ENCODE measurements around the gene TPCN1.
A peak's percentile ranks its signal among the peaks of the same experiment; 100 is the strongest.

The TPCN1 gene

GRCh38 chr12:113194971-113195391 lies 26.3 kb upstream of the TPCN1 start:
- H3K27ac ChIP-seq = peak overlapping the region; percentile 86
- DNase-seq (ENCODE audit: low spot score) = no peak
- no peak for TF ChIP-seq CTCF (conservative IDR thresholded peaks at IDR 0.05; ENCODE audit: low read depth)
- POLR2A ChIA-PET (ENCODE audit: low non-redundant PET) = no interaction called here
- CTCF ChIA-PET = interaction anchor here (0.6 to 0.7 kb wide), 2 partner anchors 11 to 22 kb away, joined by 3 read pairs; no protein-coding TSS in a partner anchor

DNA sequence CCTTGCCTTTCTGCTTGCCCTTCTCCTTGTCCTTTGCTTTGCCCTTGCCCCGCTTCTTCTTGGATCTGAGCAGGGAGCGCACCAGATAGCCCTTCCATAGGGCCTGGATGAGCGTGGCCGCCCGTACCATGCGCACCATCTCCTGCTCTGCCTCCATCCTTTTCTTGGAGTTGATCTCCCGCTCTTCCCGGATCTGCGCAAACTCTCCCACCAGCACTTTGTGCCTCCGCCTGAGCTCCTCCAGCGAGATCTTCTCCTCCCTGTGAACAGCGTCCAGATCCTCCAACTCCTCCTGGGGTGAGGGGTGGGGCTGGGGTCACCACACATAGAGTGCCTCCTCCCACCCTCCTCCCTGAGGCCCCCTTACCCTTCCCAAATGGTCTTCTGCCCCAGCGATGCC lies 25.7 kb upstream of the TPCN1 start:
- no peak for TF ChIP-seq CTCF (conservative IDR thresholded peaks at IDR 0.05; ENCODE audit: low read depth)
- no peak for DNase-seq (ENCODE audit: low spot score)
- POLR2A ChIA-PET (ENCODE audit: low non-redundant PET) = no interaction called here
- peak overlapping the region; percentile 86 for H3K27ac ChIP-seq
- CTCF ChIA-PET = interaction anchor here (0.7 kb wide), 1 partner anchor 10 kb away, joined by 3 read pairs; no protein-coding TSS in a partner anchor

DNA sequence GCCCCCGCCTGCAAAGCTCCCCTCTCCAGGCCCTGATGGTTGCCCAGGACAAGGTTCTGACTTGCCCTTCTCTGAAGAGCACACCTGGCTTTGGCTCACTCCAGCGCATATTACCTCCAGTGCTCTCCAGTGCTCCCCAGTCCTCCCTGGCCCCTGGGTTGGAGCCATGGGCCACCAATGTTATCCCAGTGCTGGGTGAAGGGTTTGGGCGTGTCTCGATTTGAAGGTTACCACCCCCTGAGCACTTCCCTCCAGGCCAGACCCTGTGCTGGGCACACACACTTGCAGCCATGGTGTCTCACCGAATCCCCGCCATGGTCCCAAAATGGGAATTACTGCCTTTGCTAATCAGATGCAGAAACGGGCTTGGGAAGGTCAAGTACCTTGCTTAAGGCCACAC lies 24.7 kb upstream of the TPCN1 start:
- no peak for TF ChIP-seq CTCF (conservative IDR thresholded peaks at IDR 0.05; ENCODE audit: low read depth)
- CTCF ChIA-PET = interaction anchor here (0.6 to 0.8 kb wide), 3 partner anchors 37 to 90 kb away, joined by 5 to 8 read pairs (median 5); no protein-coding TSS in a partner anchor
- POLR2A ChIA-PET (ENCODE audit: low non-redundant PET) = no interaction called here
- peak overlapping the region; percentile 30 for H3K27ac ChIP-seq
- no peak for DNase-seq (ENCODE audit: low spot score)

- DNase-seq (ENCODE audit: low spot score) = peak; percentile 91
Measured at GRCh38 chr12:113196990-113197389, 24.3 kb upstream of the TPCN1 start.

DNA sequence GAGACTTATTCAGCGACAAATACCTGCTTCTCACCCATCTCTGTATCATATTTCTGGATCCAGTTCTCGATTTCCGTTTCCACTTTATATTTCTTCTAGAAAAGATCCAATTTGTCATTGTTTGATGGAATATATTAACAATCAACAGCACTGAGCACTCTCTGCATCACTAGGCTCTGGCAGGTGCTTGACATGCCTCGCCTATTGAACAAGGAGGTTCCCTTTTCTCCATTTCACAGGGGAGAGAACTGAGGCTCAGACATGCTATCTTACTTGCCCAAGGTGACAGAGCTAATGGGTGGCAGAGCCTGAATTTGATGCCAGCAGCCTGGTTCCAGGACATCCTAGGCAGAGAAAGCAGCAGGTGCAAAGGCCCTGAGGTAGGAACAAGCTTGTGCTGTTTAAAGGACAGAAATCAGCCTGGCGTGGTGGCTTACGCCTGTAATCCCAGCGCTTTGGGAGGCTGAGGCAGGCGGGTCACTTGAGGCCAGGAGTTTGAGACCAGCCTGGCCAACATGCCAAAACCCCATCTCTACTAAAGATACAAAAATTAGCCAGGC lies 23.7 kb upstream of the TPCN1 start:
- POLR2A ChIA-PET (ENCODE audit: low non-redundant PET) = interaction anchor here (0.6 kb wide), 1 partner anchor 23 kb away, joined by 3 read pairs; the partner anchor contains the start of gene TPCN1
- DNase-seq (ENCODE audit: low spot score) = no peak
- CTCF ChIA-PET = interaction anchor here (0.6 to 0.8 kb wide), 4 partner anchors 23 to 194 kb away, joined by 3 to 8 read pairs (median 4); no protein-coding TSS in a partner anchor
- no peak overlapping the region for H3K27ac ChIP-seq
- no peak for TF ChIP-seq CTCF (conservative IDR thresholded peaks at IDR 0.05; ENCODE audit: low read depth)

More at GRCh38 chr12:113196990-113197389, 24.3 kb upstream of the TPCN1 start:
- POLR2A ChIA-PET (ENCODE audit: low non-redundant PET) = interaction anchor here (0.6 kb wide), 1 partner anchor 24 kb away, joined by 3 read pairs; the partner anchor contains the start of gene TPCN1
- peak; percentile 81 for TF ChIP-seq CTCF (conservative IDR thresholded peaks at IDR 0.05; ENCODE audit: low read depth)
- H3K27ac ChIP-seq = peak overlapping the region; percentile 30
- CTCF ChIA-PET = interaction anchor here (0.6 to 0.8 kb wide), 5 partner anchors 23 to 193 kb away, joined by 3 to 8 read pairs (median 5); no protein-coding TSS in a partner anchor

DNA sequence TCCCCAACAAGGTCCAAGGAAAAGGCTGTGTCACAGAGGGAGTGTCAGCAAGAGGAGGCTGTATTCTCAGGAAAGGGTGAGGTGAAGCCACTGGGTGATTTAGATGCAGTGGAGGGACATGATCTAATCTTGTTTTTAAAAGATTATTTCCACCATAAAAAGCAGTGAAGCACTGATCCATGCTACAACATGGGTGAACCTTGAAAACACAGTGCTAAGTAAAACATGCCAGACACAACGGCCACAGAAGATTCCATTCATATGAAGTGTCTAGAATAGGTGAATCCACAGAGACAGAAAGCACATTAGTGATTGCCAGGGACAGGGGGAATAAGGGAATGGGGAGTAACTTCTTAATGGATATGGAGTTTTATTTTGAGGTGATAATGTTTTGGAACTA lies 23.0 kb upstream of the TPCN1 start:
- TF ChIP-seq CTCF (conservative IDR thresholded peaks at IDR 0.05; ENCODE audit: low read depth) = no peak
- ChIA-PET CTCF (no interaction called here), POLR2A (ENCODE audit: low non-redundant PET) (no interaction called here)
- no peak for DNase-seq (ENCODE audit: low spot score)
- no peak overlapping the region for H3K27ac ChIP-seq
